WTC11 (cell line): ENCODE measurements around the gene CRIP2. TPM values are rescaled to one million over a fixed set of nuclear protein-coding genes. Genes with fewer than 3 reads are reported as not detected.

Experiments used
- ATAC-seq: fragments of 200-7000 bp; cut with Tn5 transposase; 2 replicates; pipeline ENCODE4 v1.10.0; 2021; ENCODE audit warnings: mild to moderate bottlenecking, moderate library complexity
- CTCF ChIA-PET: fragments of 300-600 bp; sonication (Branson Sonifier 250); formaldehyde crosslinking; loops from one replicate; lab custom pipeline; 2021; ENCODE audit warnings: antibody characterized with exemption; lab: Charles Lee
- POLR2A ChIA-PET: fragments of 350-600 bp; sonication (Branson Sonifier 250); formaldehyde crosslinking; loops from one replicate; lab custom pipeline; 2021; ENCODE audit warnings: antibody characterized with exemption; lab: Charles Lee
- DNase-seq: peaks from one replicate; pipeline ENCODE4 v3.0.0; 2021; ENCODE audit warnings: low spot score
- H3K27ac Mint-ChIP-seq: 2 replicates; pipeline ENCODE4 v1.8.0; 2021; ENCODE audit warnings: mixed read lengths
- H3K27me3 Mint-ChIP-seq: 2 replicates; pipeline ENCODE4 v1.8.0; 2021; ENCODE audit warnings: low read depth, mild to moderate bottlenecking, moderate library complexity, mixed read lengths
- H3K36me3 Mint-ChIP-seq: 2 replicates; pipeline ENCODE4 v1.8.0; 2021; ENCODE audit warnings: mixed read lengths
- H3K4me1 Mint-ChIP-seq: 2 replicates; pipeline ENCODE4 v1.8.0; 2022; ENCODE audit warnings: mixed read lengths
- H3K4me3 Mint-ChIP-seq: 2 replicates; pipeline ENCODE4 v1.8.0; 2021; ENCODE audit warnings: mild to moderate bottlenecking, moderate library complexity, mixed read lengths
- H3K9me3 Mint-ChIP-seq: 2 replicates; pipeline ENCODE4 v1.8.0; 2021; ENCODE audit warnings: mixed read lengths
- ATF1 ChIP-seq: sonication (generic); formaldehyde crosslinking; IDR thresholded peaks from 2 replicates; pipeline ENCODE4 v1.8.1; 2023; ENCODE audit warnings: mild to moderate bottlenecking, moderate library complexity, missing genetic modification reagents
- CDX4 ChIP-seq: fragments of 250-450 bp; sonication (Bioruptor Pico); IDR thresholded peaks from 2 replicates; pipeline ENCODE4 v1.9.0; 2021; ENCODE audit warnings: moderate library complexity, mild to moderate bottlenecking, inconsistent platforms, borderline replicate concordance
- CREB1 ChIP-seq: sonication (generic); formaldehyde crosslinking; IDR thresholded peaks from 2 replicates; pipeline ENCODE4 v1.8.0; 2023; ENCODE audit warnings: mild to moderate bottlenecking, missing genetic modification reagents
- E2F4 ChIP-seq: sonication (generic); formaldehyde crosslinking; IDR thresholded peaks from 2 replicates; pipeline ENCODE4 v1.8.1; 2022; ENCODE audit warnings: low read depth, mild to moderate bottlenecking, moderate library complexity, missing genetic modification reagents, borderline replicate concordance
- ESRRA ChIP-seq: sonication (generic); formaldehyde crosslinking; IDR thresholded peaks from 2 replicates; pipeline ENCODE4 v1.8.1; 2022; ENCODE audit warnings: mild to moderate bottlenecking, missing genetic modification reagents, borderline replicate concordance
- ETV6 ChIP-seq: sonication (generic); formaldehyde crosslinking; IDR thresholded peaks from 2 replicates; pipeline ENCODE4 v1.8.1; 2022; ENCODE audit warnings: mild to moderate bottlenecking, missing genetic modification reagents
- FOXK1 ChIP-seq: sonication (generic); formaldehyde crosslinking; IDR thresholded peaks from 2 replicates; pipeline ENCODE4 v1.8.0; 2022; ENCODE audit warnings: mild to moderate bottlenecking, moderate library complexity, missing genetic modification reagents
- FOXP4 ChIP-seq: sonication (generic); formaldehyde crosslinking; IDR thresholded peaks from 2 replicates; pipeline ENCODE4 v1.8.0; 2022; ENCODE audit warnings: mild to moderate bottlenecking, missing genetic modification reagents
- NR3C1 ChIP-seq: sonication (generic); formaldehyde crosslinking; conservative IDR thresholded peaks from 2 replicates; pipeline ENCODE4 v1.8.1; 2023; ENCODE audit warnings: low read depth, mild to moderate bottlenecking, missing genetic modification reagents
- OVOL2 ChIP-seq: fragments of 250-450 bp; sonication (Bioruptor Pico); IDR thresholded peaks from 2 replicates; pipeline ENCODE4 v1.9.0; 2021; ENCODE audit warnings: mild to moderate bottlenecking, borderline replicate concordance
- PRRX2 ChIP-seq: fragments of 250-450 bp; sonication (Bioruptor Pico); IDR thresholded peaks from 2 replicates; pipeline ENCODE4 v1.8.0; 2021; ENCODE audit warnings: mild to moderate bottlenecking
- RORB ChIP-seq: fragments of 250-450 bp; sonication (Bioruptor Pico); IDR thresholded peaks from 2 replicates; pipeline ENCODE4 v1.9.0; 2021; ENCODE audit warnings: mild to moderate bottlenecking
- SP1 ChIP-seq: sonication (generic); formaldehyde crosslinking; conservative IDR thresholded peaks from 2 replicates; pipeline ENCODE4 v1.8.1; 2022; ENCODE audit warnings: missing genetic modification reagents
- TCF7 ChIP-seq: sonication (generic); formaldehyde crosslinking; IDR thresholded peaks from 2 replicates; pipeline ENCODE4 v1.8.0; 2022; ENCODE audit warnings: mild to moderate bottlenecking, low read depth, missing genetic modification reagents, moderate library complexity
- ZNF263 ChIP-seq: sonication (generic); formaldehyde crosslinking; IDR thresholded peaks from 2 replicates; pipeline ENCODE4 v1.8.1; 2022; ENCODE audit warnings: low read depth, mild to moderate bottlenecking, moderate library complexity, missing genetic modification reagents
- ZNF281 ChIP-seq: sonication (generic); formaldehyde crosslinking; IDR thresholded peaks from 2 replicates; pipeline ENCODE4 v1.8.0; 2023; ENCODE audit warnings: mild to moderate bottlenecking, missing genetic modification reagents
- ZNF671 ChIP-seq: fragments of 250-450 bp; sonication (Bioruptor Pico); IDR thresholded peaks from 2 replicates; pipeline ENCODE4 v1.8.0; 2021; ENCODE audit warnings: mild to moderate bottlenecking
- total RNA-seq: library from RNA; stranded (reverse); gene quantifications from 3 replicates; pipeline ENCODE4 v1.2.3, GENCODE V29; 2021
- TF ChIP-seq, protein P1 (sequence below): sonication (generic); formaldehyde crosslinking; conservative IDR thresholded peaks from 2 replicates; pipeline ENCODE4 v1.8.1; 2022; ENCODE audit warnings: mild to moderate bottlenecking, missing genetic modification reagents
- TF ChIP-seq, protein P2 (sequence below): fragments of 250-450 bp; sonication (Bioruptor Pico); IDR thresholded peaks from 2 replicates; pipeline ENCODE4 v1.9.0; 2021; ENCODE audit warnings: mild to moderate bottlenecking
- TF ChIP-seq, protein P3 (sequence below): sonication (generic); formaldehyde crosslinking; IDR thresholded peaks from 2 replicates; pipeline ENCODE4 v1.8.0; 2022; ENCODE audit warnings: mild to moderate bottlenecking, missing genetic modification reagents
- TF ChIP-seq, protein P4 (sequence below): sonication (generic); formaldehyde crosslinking; IDR thresholded peaks from 2 replicates; pipeline ENCODE4 v1.8.1; 2023; ENCODE audit warnings: mild to moderate bottlenecking, missing genetic modification reagents

The CRIP2 gene
- total RNA-seq, 1 experiment from 2014 or later = 5.4 TPM

DNA sequence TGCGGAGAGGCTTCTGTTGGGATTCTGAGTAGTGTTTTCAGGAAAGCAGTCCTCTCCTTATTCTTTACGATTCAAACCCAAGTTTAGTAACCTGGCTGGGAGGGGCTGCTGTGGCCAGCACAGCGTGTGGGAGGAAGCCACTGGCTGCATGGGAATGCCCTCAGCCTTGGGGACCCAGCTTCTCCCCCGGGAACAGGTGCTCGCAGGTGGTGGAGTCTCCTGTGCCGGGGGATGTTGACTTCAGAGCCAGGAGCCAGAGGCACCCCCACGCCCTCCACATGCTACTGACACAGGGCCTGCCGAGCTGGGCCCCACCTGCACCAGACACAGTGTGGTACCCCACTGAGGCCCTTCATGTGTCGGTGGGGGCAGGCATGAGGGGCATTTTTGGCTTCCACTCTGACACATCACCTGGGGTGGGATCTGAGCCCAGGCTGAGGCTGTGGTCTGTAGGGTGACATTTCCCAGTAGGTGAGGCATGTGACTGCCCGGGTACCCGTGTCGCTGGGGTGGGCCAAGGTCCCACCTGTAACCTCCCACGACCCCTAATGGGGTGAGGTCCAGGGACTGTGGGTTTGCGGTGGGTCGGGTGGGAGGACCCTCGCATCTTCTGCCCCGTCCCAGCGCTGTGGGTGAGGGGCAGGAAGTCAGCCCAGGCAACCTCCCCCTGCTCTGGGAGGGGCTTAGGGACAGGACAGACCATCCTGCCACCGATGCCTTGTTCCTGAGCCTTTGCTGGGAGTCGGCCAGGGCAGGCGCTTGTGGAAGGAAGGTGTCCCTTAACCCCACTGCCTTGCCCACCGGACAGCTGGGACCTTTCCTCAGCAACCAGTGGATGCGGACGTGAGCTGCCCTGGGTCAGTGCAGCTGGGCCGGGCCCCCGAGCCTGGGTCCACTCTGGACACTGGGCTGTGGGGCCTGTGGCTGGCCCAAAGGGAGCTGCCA, 28.4 kb upstream of the CRIP2 start:
- POLR2A ChIA-PET = no interaction called here
- no peak for ATAC-seq
- H3K27ac Mint-ChIP-seq = peak overlapping the region; percentile 57; the same call in 1 of the 2 replicates
- no peak for DNase-seq
- no peaks in the 10 kb centered on the region for H3K9me3 Mint-ChIP-seq
- no peaks in the 10 kb centered on the region for H3K4me1 Mint-ChIP-seq
- H3K4me3 Mint-ChIP-seq = no peak overlapping the region
- no peaks in the 10 kb centered on the region for H3K27me3 Mint-ChIP-seq
- CTCF ChIA-PET = interaction anchor here (0.7 to 1.7 kb wide), 3 partner anchors 12 to 56 kb away, joined by 3 to 6 read pairs (median 3); no protein-coding TSS in a partner anchor
- TF ChIP-seq TCF7 = no peak
- TF ChIP-seq ETV6 (CRISPR knock-in tag) = no peak
- TF ChIP-seq, protein P1, sequence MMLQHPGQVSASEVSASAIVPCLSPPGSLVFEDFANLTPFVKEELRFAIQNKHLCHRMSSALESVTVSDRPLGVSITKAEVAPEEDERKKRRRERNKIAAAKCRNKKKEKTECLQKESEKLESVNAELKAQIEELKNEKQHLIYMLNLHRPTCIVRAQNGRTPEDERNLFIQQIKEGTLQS (CRISPR knock-in tag) = no peak
- no peak for TF ChIP-seq SP1
- TF ChIP-seq E2F4 (CRISPR knock-in tag) = no peak
- TF ChIP-seq RORB (CRISPR knock-in tag) = no peak
- TF ChIP-seq, protein P2, sequence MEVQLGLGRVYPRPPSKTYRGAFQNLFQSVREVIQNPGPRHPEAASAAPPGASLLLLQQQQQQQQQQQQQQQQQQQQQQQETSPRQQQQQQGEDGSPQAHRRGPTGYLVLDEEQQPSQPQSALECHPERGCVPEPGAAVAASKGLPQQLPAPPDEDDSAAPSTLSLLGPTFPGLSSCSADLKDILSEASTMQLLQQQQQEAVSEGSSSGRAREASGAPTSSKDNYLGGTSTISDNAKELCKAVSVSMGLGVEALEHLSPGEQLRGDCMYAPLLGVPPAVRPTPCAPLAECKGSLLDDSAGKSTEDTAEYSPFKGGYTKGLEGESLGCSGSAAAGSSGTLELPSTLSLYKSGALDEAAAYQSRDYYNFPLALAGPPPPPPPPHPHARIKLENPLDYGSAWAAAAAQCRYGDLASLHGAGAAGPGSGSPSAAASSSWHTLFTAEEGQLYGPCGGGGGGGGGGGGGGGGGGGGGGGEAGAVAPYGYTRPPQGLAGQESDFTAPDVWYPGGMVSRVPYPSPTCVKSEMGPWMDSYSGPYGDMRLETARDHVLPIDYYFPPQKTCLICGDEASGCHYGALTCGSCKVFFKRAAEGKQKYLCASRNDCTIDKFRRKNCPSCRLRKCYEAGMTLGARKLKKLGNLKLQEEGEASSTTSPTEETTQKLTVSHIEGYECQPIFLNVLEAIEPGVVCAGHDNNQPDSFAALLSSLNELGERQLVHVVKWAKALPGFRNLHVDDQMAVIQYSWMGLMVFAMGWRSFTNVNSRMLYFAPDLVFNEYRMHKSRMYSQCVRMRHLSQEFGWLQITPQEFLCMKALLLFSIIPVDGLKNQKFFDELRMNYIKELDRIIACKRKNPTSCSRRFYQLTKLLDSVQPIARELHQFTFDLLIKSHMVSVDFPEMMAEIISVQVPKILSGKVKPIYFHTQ (CRISPR knock-in tag) = no peak
- TF ChIP-seq, protein P3, sequence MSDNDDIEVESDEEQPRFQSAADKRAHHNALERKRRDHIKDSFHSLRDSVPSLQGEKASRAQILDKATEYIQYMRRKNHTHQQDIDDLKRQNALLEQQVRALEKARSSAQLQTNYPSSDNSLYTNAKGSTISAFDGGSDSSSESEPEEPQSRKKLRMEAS (CRISPR knock-in tag) = no peak
- TF ChIP-seq, protein P4, sequence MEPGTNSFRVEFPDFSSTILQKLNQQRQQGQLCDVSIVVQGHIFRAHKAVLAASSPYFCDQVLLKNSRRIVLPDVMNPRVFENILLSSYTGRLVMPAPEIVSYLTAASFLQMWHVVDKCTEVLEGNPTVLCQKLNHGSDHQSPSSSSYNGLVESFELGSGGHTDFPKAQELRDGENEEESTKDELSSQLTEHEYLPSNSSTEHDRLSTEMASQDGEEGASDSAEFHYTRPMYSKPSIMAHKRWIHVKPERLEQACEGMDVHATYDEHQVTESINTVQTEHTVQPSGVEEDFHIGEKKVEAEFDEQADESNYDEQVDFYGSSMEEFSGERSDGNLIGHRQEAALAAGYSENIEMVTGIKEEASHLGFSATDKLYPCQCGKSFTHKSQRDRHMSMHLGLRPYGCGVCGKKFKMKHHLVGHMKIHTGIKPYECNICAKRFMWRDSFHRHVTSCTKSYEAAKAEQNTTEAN (CRISPR knock-in tag) = no peak
- TF ChIP-seq ZNF281 (CRISPR knock-in tag) = no peak
- H3K36me3 Mint-ChIP-seq = peaks cover 24% of the 10 kb centered on the region

DNA sequence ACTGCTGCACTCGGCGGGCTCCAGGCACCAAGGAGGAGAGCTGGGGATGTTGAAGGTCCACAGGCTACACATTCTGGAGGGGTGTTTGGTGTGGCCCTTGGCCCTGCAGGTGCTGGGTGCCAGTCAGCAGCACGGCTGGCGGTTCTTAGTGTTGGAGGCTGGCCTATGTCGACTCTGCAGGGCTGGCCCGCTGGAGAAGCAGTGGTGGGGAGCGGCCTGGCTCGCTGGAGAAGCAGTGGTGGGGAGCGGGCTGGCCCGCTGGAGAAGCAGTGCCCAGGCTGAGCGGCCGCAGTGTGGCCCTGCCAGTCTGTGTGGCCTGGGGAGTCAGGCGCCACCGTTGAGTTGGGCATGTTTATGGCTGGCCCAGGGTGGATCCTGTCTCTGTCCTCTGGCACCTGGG, 27.6 kb upstream of the CRIP2 start:
- H3K9me3 Mint-ChIP-seq = no peaks in the 10 kb centered on the region
- ChIA-PET POLR2A (no interaction called here), CTCF (interaction anchor here (1.3 to 2.0 kb wide), 2 partner anchors 24 to 76 kb away, joined by 3 to 13 read pairs; no protein-coding TSS in a partner anchor)
- H3K36me3 Mint-ChIP-seq = peaks cover 22% of the 10 kb centered on the region
- no peaks in the 10 kb centered on the region for H3K4me1 Mint-ChIP-seq
- DNase-seq = no peak
- no peaks in the 10 kb centered on the region for H3K27me3 Mint-ChIP-seq
- peak overlapping the region; percentile 72; the same call in 1 of the 2 replicates for H3K27ac Mint-ChIP-seq
- no peak for ATAC-seq
- H3K4me3 Mint-ChIP-seq = no peak overlapping the region
- TF ChIP-seq FOXP4 = no peak
- TF ChIP-seq PRRX2 (CRISPR knock-in tag) = no peak
- no peak for TF ChIP-seq ZNF671 (CRISPR knock-in tag)
- no peak for TF ChIP-seq OVOL2 (CRISPR knock-in tag)
- no peak for TF ChIP-seq CREB1
- TF ChIP-seq NR3C1 = no peak
- TF ChIP-seq FOXK1 (CRISPR knock-in tag) = no peak
- no peak for TF ChIP-seq ESRRA
- no peak for TF ChIP-seq ATF1
- no peak for TF ChIP-seq CDX4 (CRISPR knock-in tag)
- TF ChIP-seq ZNF263 (CRISPR knock-in tag) = no peak
- TF ChIP-seq, protein P4 (CRISPR knock-in tag) = no peak
